Astrocyte of the spinal cord (primary cell): ENCODE measurements around the gene RICTOR.
A peak's percentile ranks its signal among the peaks of the same experiment; 100 is the strongest.

ENCODE experiments used
- DNase-seq: peaks from one replicate; pipeline ENCODE4 v3.0.0; 2011; ENCODE audit warnings: low read depth, low spot score
- H3K4me3 ChIP-seq: 2 replicates; pipeline ENCODE4 v1.5.1; 2011; ENCODE audit warnings: low read depth, mild to moderate bottlenecking, low read length, moderate library complexity
- in situ Hi-C: cut with HindIII; loops from 2 replicates; pipeline ENCODE4 v1.10.0; 2017; ENCODE audit warnings: low sequenced_read_pairs
- TF ChIP-seq, protein P1 (sequence below): IDR thresholded peaks from 2 replicates; pipeline ENCODE4 v1.5.1; 2012; ENCODE audit warnings: low read depth, mild to moderate bottlenecking, low read length, inconsistent platforms

The RICTOR gene

DNA sequence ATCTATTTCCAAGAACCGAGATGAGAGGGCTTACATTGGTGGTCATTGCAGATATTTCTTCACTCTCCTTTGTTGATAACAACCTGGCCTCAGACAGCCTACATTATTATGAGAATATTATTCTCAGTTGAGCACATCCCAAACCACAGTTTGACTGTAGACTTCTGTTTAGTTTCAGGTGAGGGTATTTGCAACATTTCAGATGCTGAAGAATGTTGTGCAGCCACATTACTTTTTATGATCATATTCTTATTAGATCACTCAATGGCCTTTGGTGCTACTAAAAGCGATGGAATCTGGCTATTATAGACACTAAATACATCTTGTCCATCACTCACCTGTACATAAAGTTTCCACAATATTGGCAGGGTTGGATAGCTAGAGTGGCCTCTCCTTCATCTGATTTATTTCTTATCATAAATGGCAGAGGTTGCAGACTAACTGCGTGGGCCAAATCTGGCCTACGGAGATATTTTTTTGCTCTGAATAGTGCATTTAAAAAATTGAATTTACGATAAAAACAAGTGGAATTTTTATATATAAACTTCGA, 26.2 kb upstream of the RICTOR start:
- in situ Hi-C loops = no loop called here
- TF ChIP-seq, protein P1, sequence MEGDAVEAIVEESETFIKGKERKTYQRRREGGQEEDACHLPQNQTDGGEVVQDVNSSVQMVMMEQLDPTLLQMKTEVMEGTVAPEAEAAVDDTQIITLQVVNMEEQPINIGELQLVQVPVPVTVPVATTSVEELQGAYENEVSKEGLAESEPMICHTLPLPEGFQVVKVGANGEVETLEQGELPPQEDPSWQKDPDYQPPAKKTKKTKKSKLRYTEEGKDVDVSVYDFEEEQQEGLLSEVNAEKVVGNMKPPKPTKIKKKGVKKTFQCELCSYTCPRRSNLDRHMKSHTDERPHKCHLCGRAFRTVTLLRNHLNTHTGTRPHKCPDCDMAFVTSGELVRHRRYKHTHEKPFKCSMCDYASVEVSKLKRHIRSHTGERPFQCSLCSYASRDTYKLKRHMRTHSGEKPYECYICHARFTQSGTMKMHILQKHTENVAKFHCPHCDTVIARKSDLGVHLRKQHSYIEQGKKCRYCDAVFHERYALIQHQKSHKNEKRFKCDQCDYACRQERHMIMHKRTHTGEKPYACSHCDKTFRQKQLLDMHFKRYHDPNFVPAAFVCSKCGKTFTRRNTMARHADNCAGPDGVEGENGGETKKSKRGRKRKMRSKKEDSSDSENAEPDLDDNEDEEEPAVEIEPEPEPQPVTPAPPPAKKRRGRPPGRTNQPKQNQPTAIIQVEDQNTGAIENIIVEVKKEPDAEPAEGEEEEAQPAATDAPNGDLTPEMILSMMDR = no peak
- DNase-seq = no peak
- no peak overlapping the region for H3K4me3 ChIP-seq

DNA sequence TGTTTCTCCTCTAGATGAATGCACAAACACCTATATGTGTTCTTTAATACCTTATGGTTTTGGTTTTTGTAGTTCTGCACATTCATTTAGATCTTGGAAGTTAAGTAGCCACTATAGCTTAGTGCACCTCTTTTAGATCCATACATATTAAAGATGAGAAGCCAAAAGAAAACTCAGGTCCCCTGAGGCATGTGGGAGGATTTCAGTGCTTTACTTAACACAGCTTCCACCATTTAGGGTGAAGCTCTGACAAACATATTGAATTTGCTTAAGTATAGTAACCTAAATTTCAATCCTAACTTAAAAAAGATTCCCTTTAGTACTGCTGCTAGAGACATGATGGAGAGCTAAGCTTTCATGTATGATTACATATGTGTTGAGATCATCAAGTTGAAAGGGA, 25.6 kb upstream of the RICTOR start:
- DNase-seq = no peak
- H3K4me3 ChIP-seq = no peak overlapping the region
- TF ChIP-seq, protein P1 = no peak
- in situ Hi-C loops = no loop called here

DNA sequence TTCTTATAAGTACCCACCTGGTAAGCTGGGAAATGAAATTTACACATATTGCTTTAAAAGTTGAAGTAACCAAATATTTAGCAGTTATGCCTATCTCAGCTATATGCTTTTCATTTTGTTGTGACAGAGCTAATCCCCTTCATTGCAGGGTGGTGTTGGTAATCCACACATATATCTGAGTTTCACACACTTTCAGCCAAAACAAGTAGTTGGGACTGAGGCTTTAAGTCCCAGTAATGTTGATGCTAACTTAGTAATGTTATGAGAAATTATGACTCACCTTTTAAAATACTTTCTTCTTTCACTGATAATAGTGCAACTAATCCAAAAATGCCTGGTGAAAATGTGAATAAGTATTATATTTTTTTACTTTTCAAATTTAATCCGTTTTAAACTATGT, 19.2 kb upstream of the RICTOR start:
- TF ChIP-seq, protein P1 = no peak
- H3K4me3 ChIP-seq = no peak overlapping the region
- peak; percentile 50 for DNase-seq
- in situ Hi-C loops = no loop called here

DNA sequence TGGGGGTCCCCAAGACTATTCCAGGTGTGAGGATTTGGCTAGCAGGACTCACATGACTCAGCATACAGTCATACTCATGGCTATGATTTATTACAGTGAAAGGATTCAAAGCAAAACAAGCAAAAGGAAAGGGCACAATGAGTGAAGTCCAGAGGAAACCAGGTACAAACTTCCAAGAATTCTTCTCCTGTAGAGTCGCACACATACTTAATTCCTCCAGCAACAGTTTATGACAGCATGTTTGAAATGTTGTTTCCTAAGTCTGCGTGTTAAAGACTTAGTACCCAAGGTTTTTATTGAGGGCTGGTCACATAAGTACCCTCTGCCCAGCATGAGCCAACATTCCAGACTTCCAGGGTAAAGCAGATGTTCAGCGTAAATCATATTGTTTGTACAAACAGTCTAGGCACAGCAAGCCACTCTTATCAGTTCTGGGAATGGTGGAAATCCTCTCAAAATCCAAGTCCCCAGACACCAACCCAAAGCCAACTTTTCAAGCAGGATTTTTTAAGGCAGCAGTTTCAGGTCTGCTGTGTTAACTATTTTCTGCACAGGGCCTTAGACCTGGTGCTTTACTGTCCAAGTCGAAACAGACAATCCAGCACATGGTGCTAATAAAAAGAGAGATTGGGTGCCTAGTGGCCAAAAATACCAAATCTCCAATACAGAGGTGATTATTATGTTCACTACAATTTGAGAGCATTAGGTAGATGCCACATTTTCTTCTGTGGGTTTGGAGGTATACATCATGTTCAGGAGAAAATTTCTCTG, 18.6 kb upstream of the RICTOR start:
- DNase-seq = peak; percentile 61
- in situ Hi-C loops = no loop called here
- H3K4me3 ChIP-seq = no peak overlapping the region
- TF ChIP-seq, protein P1 = no peak

DNA sequence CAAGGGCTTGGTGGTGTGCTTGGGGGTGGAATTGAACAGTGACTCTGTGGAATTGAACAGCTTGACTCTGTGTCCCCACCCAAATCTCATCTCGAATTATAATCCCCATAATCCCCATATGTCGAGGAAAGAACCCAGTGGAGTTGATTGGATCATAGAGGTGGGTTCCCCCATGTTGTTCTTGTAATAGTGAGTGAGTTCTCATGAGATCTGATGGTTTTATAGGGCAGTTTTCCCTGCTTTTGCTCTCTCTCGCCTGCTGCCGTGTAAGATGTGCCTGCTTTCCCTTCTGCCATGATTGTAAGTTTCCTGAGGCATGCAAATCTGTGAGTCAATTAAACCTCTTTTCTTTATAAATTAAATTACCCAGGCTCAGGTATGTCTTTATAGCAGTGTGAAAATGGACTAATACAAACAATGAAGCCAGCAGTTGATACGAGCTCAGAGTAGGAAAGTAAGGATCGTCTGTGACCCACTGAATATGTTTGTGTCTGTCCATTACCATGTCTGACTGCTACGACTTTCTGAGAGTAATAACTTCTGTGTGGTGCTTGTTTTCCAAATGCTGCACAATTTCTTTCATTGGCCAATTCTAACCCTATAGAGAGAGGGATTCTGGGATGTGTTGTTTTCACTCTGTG, 17.9 kb upstream of the RICTOR start:
- TF ChIP-seq, protein P1 = no peak
- H3K4me3 ChIP-seq = no peak overlapping the region
- DNase-seq = no peak
- in situ Hi-C loops = no loop called here

DNA sequence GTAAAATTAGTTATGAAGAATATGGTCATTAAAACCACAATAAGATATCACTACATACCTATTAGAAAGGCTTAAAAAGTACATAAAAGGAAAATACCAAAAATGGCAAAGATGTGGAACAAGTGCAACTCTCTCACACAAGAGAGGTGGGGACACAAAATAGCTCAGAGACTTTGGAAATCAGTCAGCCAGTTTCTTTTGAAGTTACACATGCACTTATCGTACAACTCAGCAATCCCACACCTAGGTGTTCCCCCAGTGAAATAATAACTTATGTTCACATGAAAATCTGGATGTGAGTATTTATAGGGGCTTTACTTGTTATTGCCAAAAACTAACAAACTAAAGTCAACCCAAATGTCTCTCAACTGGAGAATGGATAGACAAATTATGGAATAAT, 9.8 kb upstream of the RICTOR start:
- DNase-seq = no peak
- TF ChIP-seq, protein P1 = no peak
- no peak overlapping the region for H3K4me3 ChIP-seq
- in situ Hi-C loops = no loop called here
